ENCODE measurements around the gene ABAT.

- TF ChIP-seq, protein P1, sequence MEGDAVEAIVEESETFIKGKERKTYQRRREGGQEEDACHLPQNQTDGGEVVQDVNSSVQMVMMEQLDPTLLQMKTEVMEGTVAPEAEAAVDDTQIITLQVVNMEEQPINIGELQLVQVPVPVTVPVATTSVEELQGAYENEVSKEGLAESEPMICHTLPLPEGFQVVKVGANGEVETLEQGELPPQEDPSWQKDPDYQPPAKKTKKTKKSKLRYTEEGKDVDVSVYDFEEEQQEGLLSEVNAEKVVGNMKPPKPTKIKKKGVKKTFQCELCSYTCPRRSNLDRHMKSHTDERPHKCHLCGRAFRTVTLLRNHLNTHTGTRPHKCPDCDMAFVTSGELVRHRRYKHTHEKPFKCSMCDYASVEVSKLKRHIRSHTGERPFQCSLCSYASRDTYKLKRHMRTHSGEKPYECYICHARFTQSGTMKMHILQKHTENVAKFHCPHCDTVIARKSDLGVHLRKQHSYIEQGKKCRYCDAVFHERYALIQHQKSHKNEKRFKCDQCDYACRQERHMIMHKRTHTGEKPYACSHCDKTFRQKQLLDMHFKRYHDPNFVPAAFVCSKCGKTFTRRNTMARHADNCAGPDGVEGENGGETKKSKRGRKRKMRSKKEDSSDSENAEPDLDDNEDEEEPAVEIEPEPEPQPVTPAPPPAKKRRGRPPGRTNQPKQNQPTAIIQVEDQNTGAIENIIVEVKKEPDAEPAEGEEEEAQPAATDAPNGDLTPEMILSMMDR (IDR thresholded peaks at IDR 0.05; ENCODE audit: low read depth, low read length): no peak
- TF ChIP-seq EZH2phosphoT487 (IDR thresholded peaks at IDR 0.05; ENCODE audit: low read depth): no peak
Measured at GRCh38 chr16:8774208-8774607, 99.8 kb downstream of the ABAT start.
